Stimulated activated CD8-positive, alpha-beta memory T cell treated with anti-CD3 and anti-CD28 coated beads, Interleukin-2, amount 100 ng/mL, for 48 hours (primary cell): ENCODE measurements around the gene SSUH2.

Source experiments
- DNase-seq, 2 donors: peaks; one replicate each; pipeline ENCODE4 v3.0.0-alpha.2; 2020; ENCODE audit warnings: low read depth in 2 of 2

Gene SSUH2

DNA sequence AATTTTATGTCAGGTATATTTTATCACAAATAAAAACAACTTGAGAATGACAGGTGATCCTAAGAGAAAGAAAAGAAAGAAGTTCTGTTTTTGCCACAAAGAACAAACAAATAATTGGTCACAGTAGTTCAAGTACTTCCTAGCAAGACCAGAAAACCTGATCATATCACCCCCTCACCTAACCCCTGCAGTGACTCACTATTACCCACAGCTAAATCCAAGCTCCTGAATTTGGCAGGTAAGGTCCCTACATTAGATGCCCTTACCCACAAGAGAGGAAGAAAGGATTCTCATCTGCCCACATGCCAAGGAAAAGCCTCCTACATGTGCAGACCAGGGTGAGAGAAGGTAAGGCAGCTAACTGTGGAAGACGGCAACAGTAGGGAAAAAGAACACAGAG is 4.4 kb downstream of the SSUH2 start:
- no peak for DNase-seq

- DNase-seq = no peak
Measured at GRCh38 chr3:8639659-8640000, 5.0 kb downstream of the SSUH2 start.

DNA sequence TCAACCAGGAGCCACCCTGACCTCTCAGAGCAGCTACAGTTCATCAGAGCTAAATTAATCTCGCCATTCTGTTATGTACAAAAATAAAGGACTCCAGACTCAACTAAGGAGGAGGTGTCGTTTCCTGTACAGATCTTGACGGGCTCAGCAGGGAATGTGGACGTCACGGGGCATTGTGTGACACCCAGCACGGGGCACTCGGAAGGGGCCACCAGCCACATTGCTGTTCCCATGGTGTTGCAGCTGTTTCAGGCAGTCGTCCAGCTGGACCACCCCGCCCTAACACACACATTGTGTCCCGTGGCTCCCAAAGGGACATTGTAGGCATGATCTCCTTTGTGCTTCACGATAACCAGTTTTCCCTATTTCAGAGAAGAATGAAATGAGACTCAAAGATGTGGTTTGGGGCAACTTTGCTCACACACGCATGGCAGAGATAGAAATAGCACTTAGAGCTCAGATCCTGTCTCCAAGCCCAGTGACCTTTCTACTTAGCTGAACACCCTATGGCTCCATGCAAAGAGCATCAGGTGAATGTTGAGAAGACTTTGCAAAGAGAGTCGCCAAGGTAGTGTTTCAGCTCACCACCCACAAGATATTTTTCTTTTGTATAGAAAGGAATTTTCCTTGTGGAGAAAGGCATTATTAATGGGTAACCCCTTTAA is 5.5 kb downstream of the SSUH2 start:
- no peak for DNase-seq

DNA sequence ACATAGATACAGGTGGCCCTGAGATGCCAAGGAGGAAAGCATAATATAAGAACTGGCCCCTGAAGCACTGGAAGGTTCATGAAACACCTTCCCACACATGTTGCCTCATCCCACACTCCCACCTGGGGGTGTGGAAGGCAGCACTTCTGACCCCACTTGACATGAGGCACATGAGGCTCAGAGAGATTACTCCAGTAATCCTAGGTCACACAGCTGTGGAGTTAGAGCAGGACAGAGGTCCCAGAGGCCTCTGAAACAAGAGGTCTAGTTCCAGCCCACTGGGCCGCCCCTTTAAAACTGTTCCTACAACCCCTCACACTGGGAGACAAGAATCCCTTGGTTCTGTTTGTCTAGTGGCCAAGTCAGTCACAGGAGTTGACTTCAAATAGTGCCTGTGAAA is 7.2 kb downstream of the SSUH2 start:
- no peak for DNase-seq

DNA sequence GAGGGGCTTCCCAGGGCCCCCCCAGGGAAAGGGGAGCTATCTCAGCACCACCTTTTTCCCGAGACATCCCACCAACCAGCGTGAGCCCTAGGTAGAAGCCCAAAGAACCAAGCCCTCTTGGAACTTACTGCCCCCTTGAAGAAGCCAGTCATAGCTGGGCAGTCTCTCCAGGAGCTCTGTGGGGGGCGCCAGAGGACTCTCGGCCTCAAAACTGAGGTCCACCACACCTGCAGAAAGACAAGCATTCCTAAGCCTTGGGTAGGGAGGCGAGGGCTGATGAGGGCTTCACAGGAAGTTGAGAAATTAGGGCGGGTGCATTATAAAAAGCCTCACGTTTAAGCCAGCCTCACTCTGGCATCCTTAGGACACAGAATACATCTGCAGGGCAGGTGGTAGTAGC is 9.0 kb downstream of the SSUH2 start:
- DNase-seq = no peak

GRCh38 chr3:8635125-8635524 is 9.5 kb downstream of the SSUH2 start:
- no peak for DNase-seq

DNA sequence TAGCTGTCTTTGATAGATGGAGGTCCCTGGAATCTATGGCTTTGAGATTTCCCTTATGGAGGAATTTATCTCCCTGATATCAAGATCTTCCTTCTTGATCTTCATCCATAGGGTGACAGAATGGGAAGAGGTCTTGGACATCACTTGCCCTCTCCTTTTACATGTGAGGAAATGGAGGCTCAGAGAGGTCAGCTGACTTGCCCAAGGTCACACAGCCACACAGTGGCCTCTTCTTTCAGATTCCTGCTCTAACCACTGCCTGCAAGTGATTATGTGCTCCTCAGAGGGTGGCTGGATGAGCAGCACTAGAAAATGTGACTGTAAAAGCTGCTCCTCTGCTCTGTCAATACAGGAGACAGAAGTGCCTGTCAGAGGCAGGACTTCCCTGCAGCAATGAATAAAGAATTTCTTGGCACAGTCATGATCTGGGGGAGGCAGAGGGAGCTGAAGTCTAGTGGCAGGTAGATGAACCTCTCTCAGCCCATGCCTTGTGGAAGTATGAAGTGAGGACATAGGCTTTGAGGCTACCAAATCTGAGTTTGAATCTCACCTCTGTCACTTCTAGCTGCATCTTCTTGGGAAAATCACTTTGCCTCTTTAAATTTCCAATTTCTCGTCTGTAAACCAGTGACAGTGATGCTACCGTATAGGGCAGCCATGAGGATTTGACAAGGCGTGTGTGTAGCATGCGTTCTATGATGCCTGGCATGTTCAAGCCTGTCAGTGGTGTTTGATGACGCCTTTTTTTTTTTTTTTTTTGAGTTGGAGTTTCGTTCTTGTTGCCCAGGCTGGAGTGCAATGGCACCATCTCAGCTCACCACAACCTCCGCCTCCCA is 12.0 kb downstream of the SSUH2 start:
- no peak for DNase-seq

DNA sequence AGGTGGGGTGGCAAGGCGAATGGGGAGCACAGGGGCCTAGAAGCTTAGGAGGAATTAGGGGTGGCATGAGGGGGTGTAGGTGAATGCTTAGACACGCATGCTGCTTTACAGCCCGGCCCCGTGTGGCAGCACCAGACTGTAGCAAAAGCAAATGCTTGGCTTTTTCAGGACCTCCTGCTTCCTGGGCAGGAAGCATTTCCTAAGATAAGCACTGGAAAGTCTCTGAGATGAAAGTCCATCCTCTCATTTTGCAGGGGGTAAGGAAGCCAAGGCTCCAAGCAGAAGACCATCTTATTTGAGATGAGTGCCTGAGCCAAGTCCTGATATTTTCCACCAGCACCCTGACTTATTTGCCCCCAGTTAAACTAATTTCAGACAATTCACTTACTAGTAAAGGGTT is 12.9 kb downstream of the SSUH2 start:
- DNase-seq = no peak

DNA sequence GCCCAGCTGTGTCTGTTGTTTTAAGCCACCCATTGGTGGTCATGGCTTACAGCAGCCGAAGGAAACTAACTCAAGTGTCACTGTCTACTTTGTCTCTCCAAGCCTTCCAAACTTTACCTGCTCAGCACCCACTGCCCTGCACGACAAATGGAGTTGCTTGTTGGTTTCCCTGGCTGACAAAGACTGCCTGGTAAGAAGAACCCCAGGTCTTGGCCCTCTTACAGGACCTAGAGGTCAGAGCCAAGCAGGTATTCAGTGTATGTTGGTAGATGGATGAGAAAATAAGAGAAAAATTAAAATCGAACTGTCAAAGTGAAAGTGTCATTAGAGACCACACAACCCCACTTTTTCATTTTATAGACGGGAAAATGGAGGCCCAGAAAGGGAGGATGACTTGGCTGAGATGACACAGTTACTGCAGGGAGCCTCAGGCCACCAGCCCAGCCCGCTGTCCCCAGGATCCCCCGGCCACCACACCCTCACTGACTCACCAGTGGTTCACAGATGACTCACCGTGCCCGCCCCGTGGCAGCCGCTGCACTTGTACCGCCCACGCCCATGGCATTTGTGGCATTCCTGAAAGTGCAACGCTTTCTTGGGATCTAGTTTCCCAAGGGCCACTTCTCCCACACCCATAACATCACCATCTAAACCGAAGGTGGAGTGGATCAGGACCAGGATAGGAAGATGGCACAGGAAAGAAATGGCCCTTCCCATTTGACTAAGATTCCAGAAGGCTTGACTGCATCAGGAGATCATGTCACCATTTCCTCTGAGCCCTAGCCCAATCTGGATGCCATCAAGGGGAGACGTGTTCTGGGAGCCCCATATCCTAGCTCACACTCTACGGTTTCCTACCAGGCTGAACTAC is 15.2 kb downstream of the SSUH2 start:
- peak; percentile 19 to 58 for DNase-seq

DNA sequence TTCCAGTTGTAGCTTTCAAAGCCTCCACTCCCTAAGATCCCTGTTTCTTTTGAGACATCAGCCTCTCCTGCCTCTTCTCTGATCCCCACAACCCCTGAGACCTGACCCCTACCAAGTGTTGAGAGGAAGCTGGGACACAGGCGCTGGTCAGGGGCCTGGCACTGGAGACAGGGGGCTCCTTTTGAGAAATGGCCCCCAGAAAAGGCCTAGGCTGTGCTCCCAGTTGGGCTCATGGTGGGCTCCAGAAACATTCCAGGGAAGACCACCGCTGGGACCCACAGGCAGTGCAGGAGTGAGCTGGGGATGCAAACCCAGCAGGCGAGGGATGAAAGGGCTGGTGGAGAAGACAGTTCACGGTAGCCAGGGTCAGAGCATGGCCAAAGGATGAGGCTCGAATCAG is 16.6 kb downstream of the SSUH2 start:
- DNase-seq = no peak

- no peak for DNase-seq
Measured at GRCh38 chr3:8627201-8627940, 17.2 kb downstream of the SSUH2 start.

GRCh38 chr3:8625991-8626390 is 18.6 kb downstream of the SSUH2 start:
- DNase-seq = no peak

GRCh38 chr3:8624612-8625011 is 20.0 kb downstream of the SSUH2 start:
- no peak for DNase-seq

DNA sequence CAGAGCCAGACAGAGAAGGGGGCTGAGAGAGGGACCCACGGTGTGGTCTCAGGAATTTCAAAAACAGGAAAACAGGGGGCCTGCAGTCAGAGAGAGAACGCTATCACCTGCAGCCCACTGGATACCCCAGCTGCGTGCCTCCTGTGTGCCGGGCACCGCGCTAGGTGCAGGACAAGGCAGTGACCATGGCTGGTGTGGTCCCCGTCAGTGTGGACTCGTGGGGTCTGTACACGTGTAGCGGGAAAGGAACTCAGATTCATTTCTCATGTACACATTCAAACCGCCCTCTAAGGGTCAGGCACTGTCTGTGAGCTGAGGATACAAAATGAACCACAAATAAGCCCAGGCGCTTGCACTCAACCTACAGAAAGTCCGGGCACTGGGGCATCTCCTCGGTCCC is 20.9 kb downstream of the SSUH2 start:
- no peak for DNase-seq

DNA sequence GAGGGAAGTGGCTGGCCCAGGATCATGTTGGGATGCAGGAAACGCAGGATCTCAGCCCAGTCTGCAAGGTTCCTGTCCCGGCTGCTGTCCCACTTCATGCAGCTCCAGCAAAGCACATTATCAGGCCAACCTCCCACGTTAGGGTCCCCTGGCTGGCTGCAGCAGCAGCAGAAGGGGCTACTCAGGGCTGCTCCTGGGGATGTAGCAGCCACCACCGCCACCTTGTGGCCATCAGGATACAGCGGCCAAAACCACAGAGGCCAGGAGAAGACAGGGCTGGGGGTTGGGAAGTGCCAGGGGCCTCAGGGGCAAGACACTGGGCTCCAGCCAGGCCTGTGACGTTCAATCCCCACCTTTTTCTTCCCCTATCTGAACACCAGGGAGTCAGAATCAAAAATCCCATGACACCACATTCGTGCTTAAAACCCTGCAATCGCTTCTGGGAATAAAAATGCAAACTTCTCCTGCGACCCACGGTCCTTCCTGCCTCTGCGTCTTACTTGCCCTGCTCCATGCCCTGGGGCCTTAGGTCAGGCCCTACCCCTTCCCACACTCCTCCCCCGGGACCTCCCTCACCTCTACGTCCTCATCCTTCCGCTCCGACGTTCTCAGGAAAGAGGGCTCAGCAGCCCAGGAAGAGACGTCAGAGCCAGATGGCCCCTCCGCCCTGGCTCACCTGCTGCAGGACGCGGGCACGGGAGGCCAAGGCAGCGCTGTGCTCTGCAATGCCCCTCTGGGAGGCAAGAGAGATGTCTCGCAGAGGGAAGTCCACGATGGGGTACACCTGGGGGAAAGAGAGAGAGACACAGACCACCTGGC is 21.5 kb downstream of the SSUH2 start:
- peak; percentile 7 to 36 for DNase-seq

DNA sequence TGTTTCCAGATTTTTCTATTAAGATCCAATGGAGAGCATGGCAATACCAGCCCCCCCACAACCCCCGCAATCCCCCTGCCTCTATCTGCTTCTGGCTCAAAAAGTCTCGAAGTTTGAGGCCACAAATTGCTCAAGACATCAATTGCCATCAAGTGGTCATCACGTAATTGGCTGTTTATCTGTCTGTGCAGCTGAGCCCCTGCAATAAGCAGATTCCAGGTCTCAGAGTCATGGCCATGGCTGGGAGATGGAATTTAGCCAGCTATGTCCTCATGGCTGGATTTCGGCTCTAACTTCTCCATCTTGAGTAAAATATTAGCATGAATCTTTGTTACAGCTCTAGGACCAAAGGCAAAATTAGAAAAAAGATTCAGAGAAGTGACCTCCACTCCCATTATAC is 22.7 kb downstream of the SSUH2 start:
- no peak for DNase-seq

- DNase-seq = no peak
Measured at GRCh38 chr3:8621141-8621540, 23.5 kb downstream of the SSUH2 start.

GRCh38 chr3:8619548-8619947 is 25.1 kb downstream of the SSUH2 start:
- DNase-seq = no peak

DNA sequence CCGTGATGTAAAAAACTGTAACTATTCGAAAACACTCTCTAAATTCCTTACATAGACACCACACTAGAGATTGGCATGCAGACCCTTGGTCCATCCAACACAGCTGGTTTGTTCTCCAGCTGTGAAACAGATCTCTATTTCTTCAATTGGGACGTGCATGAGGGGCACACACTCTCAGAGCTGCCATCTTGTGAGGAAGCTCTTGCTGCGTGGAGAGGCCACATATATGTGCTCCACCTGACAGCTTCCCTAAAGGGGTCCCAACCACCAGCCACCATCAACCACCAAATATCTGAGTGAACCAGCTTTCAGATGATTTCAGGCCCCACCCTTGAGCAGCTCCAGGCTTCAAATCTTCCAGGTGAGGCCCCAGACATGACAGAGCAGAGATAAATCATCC is 25.6 kb downstream of the SSUH2 start:
- DNase-seq = no peak

GRCh38 chr3:8617921-8618320 is 26.7 kb downstream of the SSUH2 start:
- no peak for DNase-seq

GRCh38 chr3:8610951-8611350 is 33.6 kb downstream of the SSUH2 start:
- no peak for DNase-seq
